CD4-positive, alpha-beta T cell treated with Interleukin-17A for 4 hours (primary cell): ENCODE measurements around the gene SCN4A.
A peak's percentile ranks its signal among the peaks of the same experiment; 100 is the strongest.
"Not testable (repeated sequence)": the region's sequence is repeated elsewhere in the genome, so short reads cannot be mapped to it uniquely, and the experiment has no call there.

ENCODE experiments used
- DNase-seq: peaks from one replicate; pipeline ENCODE4 v3.0.0-alpha.2; 2020; ENCODE audit warnings: mixed read lengths

SCN4A gene

DNA sequence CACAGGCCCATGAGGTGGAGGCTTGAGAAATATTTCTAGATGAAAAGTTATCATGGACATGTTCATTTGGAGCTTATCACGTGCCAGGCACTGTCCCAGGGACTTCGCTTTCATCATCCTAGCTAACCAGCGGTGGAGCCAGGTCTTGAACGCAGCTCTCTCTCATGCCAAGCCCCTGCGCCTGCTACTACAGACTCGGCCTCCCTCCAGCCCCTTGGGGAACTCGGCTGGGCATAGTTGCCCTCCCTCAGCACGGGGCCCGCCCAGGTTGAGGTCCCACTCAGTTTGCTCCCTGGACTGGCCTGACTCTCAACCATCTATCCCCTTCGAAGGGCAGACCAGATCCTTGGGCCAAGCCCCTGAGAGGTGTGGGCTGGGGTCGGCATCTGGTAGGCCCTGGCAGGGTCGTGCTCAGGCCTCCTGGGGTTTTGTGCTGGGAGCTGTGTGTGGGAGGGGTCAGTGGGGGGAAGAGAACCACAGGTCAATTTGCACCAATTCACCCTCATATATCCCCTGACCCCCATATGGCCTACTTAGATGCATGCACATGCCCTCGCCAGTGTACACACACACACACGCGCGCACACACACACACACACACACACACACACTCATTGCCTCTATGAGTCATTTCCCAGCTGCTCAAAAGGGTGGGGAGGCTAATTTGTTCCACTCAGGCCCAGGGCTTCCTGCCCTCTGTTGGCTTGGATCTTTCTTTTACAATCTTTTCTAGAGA, 12.1 kb upstream of the SCN4A start:
- peak; percentile 75 for DNase-seq

DNA sequence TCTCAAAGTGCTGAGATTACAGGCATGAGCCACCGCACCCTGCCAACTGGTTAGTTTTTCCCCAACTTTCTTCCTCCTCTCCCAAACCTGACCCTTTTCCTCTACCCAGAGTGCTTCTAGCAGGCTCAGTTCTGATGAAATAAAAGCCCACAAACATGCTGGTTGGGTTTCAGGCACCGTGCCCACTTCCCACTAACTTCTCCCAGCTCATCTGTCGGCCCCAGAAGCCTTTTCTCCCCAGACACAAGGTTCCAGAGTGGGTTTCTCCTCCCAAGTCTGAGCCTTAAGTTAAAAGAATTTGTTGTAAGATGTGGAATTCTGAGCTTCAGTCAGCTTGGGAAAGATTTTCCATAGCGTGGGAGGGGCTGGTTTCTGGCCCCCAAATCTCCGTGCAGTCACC, 11.5 kb upstream of the SCN4A start:
- DNase-seq: no peak

DNA sequence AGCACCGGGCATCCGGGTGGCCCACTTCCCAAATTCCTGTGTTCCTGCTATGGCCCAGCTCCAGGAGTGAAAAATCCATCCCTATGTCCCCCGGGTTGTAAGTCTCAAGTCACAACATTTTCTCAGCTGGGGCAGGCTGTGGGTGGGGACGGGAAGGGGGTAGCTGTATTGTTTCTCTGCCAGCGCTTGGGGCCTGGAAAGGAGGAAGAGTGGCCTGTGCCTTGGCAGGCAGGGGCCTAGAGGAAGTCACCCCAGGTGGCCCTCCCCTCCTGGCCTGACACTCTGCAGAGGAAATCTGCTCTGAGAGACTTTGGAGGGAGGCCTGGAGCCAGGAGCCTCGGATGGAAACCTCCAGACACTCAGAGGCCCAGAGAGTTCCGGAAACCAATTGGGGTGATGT, 10.6 kb upstream of the SCN4A start:
- DNase-seq: no peak

DNA sequence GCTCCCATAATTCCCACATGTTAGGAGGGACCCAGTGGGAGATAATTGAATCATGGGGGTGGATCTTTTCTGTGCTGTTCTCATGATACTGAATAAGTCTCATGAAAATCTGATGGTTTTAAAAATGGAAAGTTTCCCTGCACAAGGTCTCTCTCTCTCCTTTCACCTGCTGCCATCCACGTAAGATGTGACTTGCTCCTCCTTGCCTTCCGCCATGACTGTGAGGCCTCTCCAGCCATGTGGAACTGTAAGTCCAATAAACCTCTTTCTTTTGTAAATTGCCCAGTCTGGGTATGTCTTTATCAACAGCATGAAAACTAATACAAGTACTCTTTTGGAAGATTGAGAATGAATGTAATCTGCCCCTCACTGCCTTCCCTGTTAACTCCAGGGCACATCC, 9.9 kb upstream of the SCN4A start:
- not testable (repeated sequence) for DNase-seq

DNA sequence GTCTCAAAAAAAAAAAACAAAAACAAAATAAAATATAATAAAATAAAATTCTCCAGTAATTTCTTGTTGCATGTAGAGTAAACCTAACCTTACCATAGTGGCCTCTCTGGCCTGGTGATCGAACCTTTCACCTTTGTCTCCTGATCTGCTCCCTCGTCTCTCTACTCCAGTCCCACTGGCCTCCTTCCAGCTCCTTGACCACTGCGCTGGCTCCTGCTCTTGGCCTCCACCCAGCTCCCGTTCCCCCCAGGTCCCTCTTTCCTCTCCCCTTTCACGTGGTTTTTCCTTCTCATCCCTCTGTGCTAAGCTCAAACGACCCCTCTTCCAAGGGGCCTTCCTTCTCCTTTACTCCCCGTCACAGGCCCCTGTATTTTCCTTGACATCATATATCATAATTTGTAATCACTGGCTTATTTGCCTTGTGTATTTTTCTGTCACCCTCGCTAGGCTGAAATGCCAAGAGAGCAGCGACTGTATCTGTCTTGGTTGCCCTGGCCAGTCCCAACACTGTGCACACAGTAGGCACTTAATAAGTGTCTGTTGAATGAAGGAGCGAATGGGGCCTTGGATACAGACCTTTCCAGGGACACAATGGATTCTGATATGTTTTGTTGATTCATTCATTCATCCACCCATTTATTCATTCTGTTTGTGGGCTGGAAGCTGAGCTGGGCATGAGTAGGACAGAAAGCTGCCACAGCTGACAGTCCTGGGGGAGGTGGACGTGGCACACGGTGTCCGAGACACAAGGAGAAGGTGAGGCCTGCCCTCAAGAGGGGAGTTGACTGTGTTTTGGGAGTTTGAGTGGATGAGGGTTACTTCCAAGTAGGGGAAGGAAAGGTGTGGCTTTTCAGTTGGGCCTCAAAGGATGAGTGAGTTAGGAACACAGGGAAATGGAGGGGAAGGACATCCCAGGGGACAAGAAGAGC, 5.8 kb upstream of the SCN4A start:
- no peak for DNase-seq

DNA sequence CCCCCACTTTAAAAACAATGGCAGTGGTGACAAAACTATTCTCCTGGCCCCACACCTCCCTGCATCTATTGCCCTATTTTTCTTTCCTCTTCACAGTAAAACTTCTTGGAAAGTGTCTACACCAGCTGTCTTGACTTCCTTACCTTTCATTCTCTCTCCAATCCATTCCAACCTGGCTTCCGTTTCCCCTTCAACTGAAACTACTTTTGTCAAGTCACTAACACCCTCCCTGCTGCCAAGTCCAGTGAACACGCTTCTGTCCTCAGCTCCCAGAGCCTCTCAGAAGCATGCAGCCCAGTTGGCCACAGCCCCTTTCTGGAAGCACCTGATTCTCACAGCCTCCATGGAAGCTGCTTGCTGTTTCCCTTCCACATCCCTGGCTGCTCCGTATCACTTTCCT, 4.0 kb upstream of the SCN4A start:
- no peak for DNase-seq

DNA sequence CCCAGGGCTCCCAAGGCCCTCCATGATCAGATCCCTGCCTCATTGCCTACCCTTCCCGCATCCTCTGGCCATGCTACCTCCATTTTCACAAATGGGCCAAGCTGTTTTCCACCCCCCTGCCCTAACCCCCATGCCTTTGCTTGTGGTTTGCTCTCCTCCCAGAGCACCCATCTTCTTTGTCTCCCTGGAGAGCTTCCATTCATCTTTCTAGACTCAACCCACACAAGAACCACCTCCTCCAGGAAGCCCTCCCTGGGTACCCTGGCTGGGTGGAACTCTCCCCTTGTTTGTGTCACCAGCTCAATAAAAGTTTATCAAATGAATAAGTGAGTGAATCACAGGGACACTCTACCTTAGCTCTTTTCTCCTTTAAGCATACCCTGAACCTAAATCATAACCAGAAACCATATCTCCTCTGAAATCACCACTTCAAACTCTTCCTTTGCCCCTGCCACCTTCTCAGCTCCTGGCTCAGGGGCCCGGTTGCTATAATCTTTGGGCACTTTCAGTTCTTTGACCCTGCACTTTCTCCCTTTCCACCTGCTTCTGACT, 2.9 kb upstream of the SCN4A start:
- no peak for DNase-seq

DNA sequence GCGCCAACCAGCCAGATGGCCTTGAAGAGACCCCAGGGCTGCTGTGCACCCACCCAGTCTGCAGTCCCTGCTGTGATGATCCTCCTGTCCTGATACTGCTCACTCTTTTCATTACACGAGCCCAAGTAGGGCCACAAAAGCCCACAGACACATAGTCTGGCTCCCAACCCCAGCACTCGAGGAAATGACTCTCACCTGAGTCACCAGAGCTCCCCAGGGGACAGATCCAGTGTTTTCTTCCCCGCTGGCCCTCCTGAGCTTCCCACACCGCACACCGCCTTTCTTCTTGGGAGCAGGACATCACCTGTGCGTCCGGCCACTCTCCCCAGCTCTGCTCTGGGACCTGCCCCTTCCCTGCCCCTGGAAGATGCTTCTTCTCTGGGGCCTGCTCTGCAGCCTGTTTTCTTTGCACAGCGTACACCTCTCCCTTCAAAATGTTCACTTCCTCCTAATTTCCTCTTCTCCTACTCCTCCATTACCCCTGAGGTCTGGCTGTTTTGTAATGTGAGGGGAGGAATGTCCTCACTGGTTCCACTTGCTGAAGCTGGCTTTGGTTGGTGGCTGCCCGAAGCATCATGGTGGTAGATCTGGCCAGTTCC, 2.0 kb upstream of the SCN4A start:
- no peak for DNase-seq

DNA sequence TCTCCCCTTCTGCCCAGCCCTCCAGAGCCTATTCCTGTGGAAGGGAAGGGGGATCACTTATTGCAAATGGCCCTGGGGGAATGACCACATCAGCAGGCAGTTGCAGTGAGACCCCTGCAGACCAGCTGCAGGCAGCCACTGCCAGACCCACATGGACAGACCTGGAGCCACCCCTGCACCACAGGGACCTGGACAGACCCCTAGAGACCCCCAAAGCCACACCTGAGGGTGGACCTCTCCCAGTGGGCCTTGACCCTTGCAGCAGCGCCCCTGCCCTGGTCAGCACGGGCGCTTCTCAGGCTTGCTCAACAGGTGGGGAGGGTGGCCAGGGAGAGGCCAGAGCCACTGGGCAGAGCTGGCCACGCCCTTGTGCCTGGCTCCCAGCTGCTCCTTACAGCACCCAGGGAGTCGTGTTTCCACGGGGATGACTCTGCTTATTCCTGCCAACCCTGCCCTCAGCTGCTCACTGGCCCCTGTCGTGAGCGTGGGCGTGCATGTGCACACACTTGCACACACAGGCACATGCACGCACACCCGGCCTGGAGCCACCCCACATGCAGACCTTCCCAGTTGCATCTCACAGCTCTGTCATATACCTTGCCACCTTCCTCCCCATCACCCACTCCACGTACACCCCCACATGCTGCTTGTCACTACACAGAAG, 1.3 kb upstream of the SCN4A start:
- no peak for DNase-seq

DNA sequence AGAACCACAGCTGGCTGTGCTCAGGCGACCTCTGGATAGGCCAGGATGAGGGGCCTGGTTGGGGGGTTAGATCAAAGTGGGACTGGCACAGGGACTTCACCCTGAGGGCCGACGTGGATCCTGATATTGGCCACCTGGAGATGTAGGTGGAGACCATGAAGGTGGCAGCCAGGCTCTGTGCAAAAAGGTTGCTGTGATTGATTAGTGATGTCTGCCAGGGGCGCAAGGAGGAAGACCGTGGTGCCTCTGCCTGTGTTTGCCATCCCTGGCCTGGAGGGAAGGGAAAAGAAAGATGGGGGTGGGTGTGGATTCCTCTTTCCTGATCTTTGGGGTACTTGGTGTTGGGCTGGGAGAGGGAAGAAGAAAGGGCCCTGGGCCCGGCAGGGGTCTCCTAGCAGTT, 529 bp upstream of the SCN4A start:
- no peak for DNase-seq

DNA sequence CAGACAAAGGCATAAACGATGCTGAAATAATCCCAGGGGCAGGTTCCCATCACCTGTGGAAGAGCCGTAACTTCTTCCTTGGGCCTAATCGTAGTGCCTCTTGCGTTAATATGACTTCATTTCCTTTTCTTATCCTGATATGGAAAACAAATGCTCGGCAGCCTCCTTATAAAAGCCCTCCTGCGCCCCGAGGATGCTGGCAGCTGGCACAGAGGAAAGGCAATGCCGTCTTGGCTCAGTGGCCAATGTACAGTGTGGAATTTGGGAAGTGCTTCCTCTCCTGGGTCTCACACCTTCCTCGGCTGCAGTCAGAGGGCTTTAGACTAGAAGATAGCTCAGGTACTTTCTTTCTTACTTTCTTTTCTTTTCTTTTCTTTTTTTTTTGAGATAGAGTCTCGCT, 3.4 kb downstream of the SCN4A start:
- DNase-seq: no peak

DNA sequence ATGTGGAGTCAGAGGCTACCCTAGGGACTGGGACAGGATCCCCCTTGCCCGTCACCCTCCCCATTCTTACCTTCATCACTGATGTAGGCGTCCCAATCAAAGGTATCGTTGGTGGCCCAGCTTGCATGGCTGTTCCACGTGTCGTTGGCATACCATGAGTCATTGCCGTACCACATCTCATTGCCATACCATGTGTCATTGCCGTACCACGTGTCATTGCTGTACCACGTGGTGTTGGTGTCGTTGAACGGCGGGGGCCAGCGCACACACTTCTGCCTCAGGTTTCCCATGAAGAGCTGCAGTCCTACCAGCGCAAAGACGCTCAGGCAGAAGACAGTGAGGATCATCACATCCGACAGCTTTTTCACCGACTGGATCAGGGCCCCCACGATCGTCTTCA, 4.8 kb downstream of the SCN4A start:
- DNase-seq: no peak

DNA sequence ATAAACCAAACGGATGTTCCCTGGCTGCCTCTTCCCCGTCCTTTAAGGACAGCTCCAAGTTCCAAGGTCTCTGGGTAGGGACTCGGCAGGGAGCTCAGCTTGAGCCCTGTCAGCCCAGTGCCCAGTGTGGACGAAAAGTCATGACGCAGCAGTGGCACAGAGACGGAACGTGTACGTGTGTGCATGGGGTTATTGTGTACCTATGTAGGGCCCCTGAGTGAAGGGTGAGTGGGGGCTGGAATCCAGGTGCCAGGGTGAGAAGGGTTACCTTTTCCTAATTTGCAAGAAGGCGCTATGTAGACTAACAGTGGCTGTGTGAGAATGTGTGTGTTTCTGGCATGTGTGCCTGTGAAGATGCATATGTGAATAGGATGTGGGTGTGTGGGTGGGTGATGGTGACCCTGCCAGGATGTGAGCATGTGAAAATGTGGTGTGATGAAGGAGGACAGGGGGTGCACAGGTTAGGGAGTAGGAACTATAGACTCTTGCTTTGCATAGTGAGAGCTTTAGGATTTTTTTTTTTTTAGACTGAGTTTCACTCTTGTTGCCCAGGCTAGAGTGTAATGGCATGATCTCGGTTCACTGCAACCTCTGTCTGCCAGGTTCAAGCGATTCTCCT, 6.0 kb downstream of the SCN4A start:
- peak; percentile 22 for DNase-seq

DNA sequence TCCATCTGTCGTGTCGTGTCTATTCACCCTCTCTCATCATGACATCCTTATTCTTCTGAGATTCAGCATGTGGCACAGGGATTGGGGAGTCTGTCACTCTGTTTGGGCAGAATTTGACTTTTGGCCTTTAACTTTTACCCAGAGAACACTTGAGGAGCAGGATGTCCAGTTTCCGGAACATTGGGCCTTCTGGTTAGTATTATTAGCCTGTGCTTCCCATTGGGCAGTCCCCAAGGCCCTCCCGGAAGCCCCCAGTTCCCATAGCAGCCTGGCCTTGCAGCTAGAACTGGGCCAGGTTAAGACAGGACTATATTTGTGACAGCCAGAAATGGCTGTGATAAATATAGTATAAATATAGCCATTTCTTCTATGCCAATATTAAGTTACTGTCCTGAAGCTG, 9.6 kb downstream of the SCN4A start:
- no peak for DNase-seq

DNA sequence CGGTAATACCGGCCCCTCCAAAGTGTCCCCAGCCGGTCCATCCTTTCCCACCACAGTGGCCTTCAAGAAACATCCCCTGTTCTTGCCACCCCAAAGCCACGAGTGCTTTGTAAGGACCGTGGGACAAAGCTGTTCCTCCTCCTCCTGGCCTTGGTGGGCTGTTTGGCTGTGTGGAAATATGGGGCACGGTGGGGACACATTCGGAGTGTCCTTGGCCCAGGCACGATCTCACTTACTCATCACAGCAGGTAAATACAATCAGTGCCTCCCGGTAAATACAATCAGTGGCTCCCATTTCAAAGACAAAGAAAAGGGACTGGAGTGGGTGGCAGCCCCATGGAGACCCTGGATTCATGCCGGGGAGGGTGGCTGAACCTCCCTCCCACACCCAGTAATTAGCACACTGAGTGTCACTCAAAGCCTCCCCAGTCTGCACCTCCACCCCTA, 10.4 kb downstream of the SCN4A start:
- DNase-seq: no peak

DNA sequence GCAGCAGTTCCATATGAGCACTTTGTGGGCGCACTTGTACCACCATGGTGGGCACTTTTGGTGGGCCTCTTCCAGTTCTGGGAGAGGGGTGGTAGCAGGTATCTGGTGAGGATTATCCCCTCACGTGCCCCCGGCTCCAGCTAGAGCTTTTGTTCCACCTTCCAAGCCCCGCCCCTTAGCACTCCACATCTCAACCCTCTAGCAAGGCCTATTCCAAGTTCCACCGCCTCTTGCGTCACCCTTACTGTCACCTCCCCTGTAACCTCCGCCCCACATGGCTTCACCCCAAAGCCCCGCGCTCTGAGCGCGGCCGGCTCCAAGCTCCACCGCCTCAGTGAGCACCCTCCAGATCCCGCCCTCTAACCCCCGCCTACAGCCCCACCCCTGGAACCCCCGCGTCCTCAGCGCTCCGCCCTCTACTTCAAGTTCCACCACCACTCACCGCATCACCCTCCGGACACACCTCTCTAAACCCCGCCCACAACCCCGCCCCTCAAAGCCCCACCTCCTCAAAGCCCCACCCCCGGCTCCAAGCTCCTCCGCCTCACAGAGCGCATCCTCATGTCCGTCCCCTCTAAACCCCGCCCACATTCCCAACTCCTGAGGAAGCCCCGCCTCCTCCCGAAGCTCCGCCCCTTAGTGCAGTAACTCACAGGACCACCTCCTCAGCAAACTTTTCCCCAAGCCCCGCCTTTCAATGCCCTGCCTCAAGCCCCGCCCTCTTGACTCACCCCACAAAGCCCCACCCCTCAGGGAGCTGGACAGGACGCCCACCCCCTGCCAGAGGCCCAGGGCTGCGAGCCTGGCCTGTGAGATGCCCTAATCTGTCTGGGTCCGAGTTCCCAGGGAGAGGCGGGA, 11.1 kb downstream of the SCN4A start:
- DNase-seq: peak; percentile 42

DNA sequence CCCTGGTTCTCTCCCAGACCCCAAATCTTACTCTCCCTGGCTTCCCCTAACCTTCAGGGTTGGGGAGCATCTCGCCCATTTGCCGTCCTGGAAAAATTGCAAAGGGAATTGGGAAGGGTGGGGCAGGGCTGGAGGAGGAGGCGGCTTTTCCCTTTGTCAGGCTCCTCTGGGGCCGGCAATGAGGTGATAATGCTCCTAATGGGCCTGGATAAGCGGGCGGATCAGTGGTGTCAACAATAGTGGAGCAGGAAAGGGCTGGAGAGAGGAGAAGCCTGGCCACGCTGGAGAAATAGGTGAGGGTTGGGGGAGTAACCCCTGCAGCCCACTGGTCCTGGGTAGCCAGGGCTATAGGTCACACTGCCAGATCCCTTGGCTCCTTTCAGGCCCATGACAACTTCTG, 12.3 kb downstream of the SCN4A start:
- no peak for DNase-seq

DNA sequence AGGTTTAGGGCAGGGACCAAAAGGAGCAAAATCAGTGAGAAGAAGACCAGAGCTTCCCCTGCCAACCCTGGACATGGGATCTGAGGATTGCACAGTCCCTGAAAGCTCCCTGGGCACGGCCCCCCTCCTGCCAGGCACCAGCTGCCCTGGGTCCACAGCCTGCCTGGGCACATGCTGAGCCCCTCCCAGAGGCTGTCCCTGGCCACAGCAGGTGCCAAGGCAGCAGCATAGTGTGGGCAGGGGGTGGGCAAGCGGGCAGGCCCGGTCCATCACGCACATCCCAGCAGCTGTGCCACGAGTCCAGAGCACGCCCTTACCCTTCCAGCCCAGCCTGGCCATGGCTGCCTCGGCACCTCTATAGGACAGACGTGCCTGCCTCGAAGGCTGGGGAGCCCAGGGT, 12.7 kb downstream of the SCN4A start:
- no peak for DNase-seq

DNA sequence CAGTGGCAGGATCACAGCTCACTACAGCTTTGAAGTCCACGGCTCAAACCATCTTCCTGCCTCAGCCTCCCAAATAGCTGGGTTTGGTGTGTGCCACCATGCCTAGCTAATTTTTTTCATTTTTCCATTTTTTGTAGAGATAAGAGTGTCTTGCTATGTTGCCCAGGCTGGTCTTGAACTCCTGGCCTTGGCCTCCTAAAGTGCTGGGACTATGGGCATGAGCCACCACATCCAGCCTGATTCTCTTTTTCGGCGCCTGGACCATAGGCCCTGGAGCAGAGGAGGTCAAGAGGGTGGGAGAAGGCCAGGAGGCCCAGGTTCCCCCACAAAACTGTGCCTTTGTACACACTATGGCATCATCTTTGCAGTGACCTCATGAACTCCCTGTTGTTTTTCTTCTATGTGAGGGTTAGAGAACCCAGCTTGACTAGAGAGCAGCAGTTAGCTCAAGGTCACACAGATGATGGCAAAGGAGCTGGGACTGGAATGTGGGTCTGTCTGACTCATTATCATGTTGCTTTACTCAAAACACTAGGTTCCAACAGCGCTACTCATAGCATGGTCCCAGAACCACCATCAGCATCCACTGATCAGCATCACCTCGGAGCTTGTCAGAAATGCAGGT, 16.3 kb downstream of the SCN4A start:
- DNase-seq: no peak

DNA sequence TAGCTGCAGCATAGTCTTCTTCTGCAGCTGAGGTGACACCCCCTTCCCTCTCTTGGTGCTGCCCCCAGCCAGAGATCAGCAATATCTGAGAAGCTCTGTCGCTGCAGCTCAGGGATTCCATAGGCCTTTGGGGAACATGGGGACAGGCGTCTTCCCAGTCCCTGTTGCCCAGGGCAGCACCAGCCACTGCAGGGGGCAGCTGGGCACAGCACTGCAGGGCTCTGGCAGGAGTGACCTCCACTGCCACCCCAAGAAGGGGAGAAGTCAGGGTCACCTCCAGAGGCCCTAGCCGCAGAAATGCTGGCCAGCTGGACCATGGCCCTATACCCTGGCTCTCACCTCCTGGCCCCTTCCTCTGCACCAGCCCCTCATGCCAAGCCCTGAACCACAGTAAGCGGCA, 16.9 kb downstream of the SCN4A start:
- DNase-seq: no peak

DNA sequence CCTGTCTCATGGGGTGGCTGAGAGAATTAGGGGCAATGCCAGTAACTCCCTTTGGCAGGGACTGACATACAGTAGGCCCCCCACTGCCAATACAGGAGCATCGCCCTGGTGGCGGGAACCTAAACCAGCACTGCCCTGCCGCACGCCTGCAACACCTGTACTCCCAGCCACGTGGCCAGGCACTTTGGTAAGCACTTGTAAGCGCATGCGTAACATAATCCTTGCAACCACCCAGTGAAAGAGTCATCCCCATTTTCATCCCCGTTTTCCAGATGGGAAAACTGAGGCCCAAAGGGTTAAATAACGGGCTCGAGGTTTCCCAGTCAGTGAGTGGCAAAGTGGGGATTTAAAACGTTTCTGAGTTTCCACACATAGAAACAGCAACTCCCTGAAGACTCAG, 17.5 kb downstream of the SCN4A start:
- no peak for DNase-seq
